HG03103 (cell line): ENCODE measurements around the gene CHM.

Source experiments
- ATAC-seq: cut with Tn5 transposase; IDR thresholded peaks from one replicate; pipeline ENCODE4 v1.9.1; 2021; ENCODE audit warnings: low read depth; ENCODE audit not compliant: unreplicated experiment

CHM gene

DNA sequence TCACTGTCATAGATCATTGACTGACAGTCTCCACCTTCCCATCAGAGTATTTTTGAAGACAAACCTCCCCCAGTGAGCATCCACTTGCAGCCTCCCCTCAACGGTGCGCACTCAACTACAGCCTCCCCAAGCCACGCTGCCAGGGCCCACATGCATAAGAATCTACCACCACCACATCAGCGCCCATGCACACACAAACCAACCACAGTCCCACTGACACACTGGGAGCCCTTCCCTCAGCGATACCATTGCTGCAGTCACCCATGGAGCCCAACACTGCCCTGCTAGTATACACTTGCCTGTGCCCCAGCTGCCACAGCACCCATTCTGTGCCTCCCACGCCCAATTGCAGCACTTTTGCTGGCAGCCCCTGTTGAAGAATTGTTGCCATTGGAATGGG lies 132.9 kb downstream of the CHM start:
- no peak for ATAC-seq

DNA sequence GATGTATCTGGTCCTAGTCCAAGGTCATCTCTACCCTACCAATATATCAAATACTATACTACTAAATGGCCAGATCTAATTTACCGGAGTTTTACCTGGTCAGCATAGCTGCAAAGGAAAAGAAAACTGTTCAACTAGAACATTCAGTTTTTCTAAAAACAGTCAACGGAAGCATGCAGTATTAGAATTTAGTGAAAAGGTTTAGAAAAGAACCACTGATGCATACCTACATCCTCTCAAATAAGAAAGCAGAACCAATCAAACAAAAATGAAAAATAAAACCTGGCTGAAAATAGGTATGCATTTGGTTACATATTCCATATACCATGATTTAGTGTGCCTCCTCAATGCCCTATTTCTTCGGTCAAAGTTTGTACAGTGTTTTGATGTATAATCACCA lies 140.0 kb downstream of the CHM start:
- no peak for ATAC-seq

DNA sequence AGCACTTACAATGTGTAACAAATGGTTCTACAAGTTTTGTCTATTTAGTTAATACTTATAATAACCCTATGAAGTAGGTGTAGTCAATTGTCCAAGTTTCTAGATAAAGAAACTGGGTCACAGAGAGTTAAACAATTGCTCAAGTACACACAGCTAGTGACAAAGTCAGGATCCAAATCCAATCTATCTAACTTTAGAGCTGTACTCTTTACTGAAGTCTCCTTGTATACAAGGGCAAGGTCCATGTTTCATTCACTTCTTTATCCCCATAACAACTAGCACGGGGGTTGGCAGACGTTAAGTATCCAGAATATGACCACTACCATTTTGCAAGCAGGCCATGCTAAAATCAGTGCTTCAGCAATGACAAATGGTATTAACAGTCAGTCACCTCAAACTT lies 141.0 kb downstream of the CHM start:
- no peak for ATAC-seq

GRCh38 chrX:85905851-85906250 lies 141.5 kb downstream of the CHM start:
- ATAC-seq, result no peak

GRCh38 chrX:85903692-85904471 lies 143.5 kb downstream of the CHM start:
- ATAC-seq, result no peak

GRCh38 chrX:85897362-85898126 lies 149.8 kb downstream of the CHM start:
- ATAC-seq, result no peak

DNA sequence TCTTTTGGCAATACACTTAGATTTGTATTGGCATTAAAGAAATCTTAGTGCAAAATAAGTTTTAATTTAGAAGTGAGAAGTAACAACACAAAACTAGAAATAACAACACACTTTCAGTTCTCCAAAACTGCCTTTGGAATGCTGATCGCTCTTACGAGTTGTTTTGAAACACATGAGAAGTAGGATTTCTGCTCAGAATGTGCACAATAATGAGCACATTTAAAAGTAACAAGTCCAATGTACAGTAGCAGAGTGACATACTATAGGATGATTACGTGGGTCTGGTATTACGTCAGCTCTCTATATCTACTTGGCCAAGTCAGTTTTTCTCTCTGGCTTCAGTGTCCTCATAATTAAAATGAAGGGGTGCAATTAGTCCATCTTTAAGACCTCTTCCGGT lies 164.8 kb downstream of the CHM start:
- no peak for ATAC-seq

- ATAC-seq, result no peak
Measured at GRCh38 chrX:85870585-85870984, 176.8 kb downstream of the CHM start.

- ATAC-seq, result no peak
Measured at GRCh38 chrX:85865324-85865723, 182.0 kb downstream of the CHM start.

DNA sequence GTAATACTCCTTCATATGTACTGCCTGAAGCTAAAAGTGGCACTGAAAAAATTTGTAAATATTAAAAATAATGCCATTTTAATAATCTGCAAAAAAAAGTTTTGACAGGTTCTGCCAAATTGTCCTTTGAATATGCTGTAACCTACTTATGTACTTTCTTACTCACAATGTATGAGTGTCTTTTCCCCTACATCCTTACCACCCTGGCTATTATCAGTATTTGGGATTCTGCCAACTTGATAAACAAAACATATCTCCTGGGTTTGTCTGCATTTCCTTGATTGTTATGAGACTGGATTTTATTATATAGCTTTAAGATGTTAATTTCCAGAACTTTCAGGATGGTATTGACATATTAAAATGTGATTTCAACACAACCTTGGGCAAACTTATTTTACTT lies 187.9 kb downstream of the CHM start:
- no peak for ATAC-seq

DNA sequence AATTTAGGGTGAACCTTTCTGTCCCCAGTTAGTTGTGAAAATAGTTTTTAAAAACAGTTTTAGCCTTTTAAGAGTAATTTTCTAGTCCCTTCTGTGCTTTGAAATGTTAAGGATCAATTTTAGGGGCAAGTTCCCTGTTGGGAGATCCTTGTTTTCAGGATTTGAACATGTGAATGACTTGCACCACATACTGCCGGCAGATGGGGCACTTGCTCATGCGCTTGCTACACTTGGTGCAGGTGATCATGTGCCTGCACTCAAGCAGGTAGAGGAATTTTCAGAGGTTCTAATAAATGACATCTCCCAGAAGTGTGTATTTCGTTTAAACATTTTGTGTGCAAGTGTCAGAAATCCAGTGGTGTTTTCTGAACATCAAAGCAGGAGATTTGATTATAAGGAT lies 195.9 kb downstream of the CHM start:
- no peak for ATAC-seq

DNA sequence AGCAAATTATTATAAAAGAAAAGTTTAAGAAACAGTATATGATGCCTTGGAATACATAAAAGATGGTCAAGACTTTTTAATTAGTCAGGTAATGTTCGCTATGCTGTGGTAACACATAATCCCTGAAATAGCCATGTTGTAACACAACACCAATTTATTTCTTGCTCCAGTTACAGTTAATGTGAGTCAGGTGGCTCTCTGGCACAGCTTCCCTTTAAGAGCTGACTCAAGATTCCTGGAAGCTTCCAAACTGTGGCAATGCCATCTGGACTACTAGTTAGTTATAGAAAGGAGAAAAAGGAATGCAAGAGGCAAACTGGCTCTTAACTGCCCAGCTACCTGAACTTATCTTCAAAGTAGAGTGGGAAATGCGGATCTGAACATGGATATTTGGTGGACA lies 210.5 kb downstream of the CHM start:
- no peak for ATAC-seq

GRCh38 chrX:85828771-85829170 lies 218.6 kb downstream of the CHM start:
- no peak for ATAC-seq

- ATAC-seq, result no peak
Measured at GRCh38 chrX:85815203-85815751, 232.1 kb downstream of the CHM start.
